ENCODE data around the gene COP1. TPM values are rescaled to one million over a fixed set of nuclear protein-coding genes. Genes with fewer than 3 reads are reported as not detected.

COP1 gene
- polyA plus RNA-seq, 2 of the 4 experiments (the other 2 are of a cell fraction): 21.9 to 42.0 TPM

DNA sequence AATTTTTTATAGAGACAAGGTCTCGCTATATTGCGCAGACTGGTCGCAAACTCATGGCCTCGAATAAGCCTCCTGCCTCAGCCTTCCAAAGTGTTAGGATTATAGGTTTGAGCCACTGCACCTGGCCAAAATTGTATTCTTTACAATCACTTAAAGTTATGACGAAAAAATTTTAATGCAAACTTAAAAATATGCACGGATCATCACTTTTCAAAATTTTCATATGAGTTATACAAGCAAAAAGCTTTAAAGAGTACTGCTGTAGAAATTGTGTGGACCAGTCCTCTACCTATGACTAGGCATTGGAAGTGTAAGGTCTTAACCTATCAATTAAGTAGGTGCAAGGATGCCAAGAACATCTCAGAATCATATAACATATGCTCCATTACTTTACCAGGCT lies 34.9 kb downstream of the COP1 start:
- POLR2A ChIA-PET: no interaction called here
- ATAC-seq (no peak), FAIRE-seq (no peak), DNase-seq (ENCODE audit: low read depth in 1 of 2, low spot score in 1 of 2) (no peak)
- Histone ChIP-seq H3K27ac (no peak overlapping the region), H3K4me1 (no peaks in the 10 kb centered on the region), H3K9me3 (no peaks in the 10 kb centered on the region), H3K4me2 (no peak overlapping the region), H3K4me3 (no peak overlapping the region)
- TF ChIP-seq NFE2L2 (conservative IDR thresholded peaks at IDR 0.05; ENCODE audit: low read length) (no peak), BHLHE40 (IDR thresholded peaks at IDR 0.05; ENCODE audit: low read depth, low read length) (no peak), KDM5A (IDR thresholded peaks at IDR 0.05) (no peak), CHD4 (IDR thresholded peaks at IDR 0.05; ENCODE audit: borderline replicate concordance) (no peak), RNF2 (IDR thresholded peaks at IDR 0.05; ENCODE audit: borderline replicate concordance, low read depth) (no peak), MAFK (IDR thresholded peaks at IDR 0.05; ENCODE audit: partially characterized antibody) (peak; percentile 85)
- CTCF ChIA-PET: interaction anchor here (0.5 kb wide), 1 partner anchor 1143 kb away, joined by 3 read pairs; no protein-coding TSS in a partner anchor
- WGBS (ENCODE audit: missing lambda C conversion rate): 92% methylated on average over 6 of the region's 6 CpGs

DNA sequence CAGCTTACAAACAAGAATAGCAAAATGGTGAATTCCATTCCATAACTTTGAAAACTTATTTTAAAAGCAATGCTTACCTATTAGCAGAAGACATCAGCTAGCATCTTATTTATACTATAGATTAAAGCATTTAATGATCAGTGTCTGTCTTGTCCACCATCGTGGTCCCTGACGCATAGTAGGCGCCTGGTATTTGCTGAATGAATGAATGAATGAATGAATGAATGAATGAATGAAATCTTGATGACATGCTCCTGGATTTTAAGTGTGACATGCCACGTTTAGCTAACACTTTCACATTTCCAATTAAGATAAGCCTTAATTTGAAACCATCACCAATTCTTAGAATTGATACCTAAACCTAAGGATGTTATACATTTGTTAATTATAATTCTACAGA lies 39.9 kb downstream of the COP1 start:
- ChIA-PET POLR2A (no interaction called here), CTCF (no interaction called here)
- Histone ChIP-seq H3K27ac (no peak overlapping the region), H3K9me3 (no peaks in the 10 kb centered on the region), H3K4me1 (no peaks in the 10 kb centered on the region), H3K4me3 (no peak overlapping the region), H3K4me2 (no peak overlapping the region)
- ATAC-seq (no peak), DNase-seq (ENCODE audit: low read depth in 1 of 2, low spot score in 1 of 2) (no peak), FAIRE-seq (no peak)
- TF ChIP-seq ESRRA (IDR thresholded peaks at IDR 0.05; ENCODE audit: borderline replicate concordance, low read length) (no peak), JUN (IDR thresholded peaks at IDR 0.05) (no peak), SREBF2 (IDR thresholded peaks at IDR 0.05) (no peak), HOXA7 (CRISPR knock-in tag; IDR thresholded peaks at IDR 0.05) (no peak)
- TF ChIP-seq, protein P1, sequence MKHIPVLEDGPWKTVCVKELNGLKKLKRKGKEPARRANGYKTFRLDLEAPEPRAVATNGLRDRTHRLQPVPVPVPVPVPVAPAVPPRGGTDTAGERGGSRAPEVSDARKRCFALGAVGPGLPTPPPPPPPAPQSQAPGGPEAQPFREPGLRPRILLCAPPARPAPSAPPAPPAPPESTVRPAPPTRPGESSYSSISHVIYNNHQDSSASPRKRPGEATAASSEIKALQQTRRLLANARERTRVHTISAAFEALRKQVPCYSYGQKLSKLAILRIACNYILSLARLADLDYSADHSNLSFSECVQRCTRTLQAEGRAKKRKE (CRISPR knock-in tag; IDR thresholded peaks at IDR 0.05; ENCODE audit: low read depth): no peak
- TF ChIP-seq, protein P2, sequence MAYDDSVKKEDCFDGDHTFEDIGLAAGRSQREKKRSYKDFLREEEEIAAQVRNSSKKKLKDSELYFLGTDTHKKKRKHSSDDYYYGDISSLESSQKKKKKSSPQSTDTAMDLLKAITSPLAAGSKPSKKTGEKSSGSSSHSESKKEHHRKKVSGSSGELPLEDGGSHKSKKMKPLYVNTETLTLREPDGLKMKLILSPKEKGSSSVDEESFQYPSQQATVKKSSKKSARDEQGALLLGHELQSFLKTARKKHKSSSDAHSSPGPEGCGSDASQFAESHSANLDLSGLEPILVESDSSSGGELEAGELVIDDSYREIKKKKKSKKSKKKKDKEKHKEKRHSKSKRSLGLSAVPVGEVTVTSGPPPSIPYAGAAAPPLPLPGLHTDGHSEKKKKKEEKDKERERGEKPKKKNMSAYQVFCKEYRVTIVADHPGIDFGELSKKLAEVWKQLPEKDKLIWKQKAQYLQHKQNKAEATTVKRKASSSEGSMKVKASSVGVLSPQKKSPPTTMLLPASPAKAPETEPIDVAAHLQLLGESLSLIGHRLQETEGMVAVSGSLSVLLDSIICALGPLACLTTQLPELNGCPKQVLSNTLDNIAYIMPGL (CRISPR knock-in tag; IDR thresholded peaks at IDR 0.05; ENCODE audit: borderline replicate concordance): no peak
- 94% methylated on average over 4 of the region's 4 CpGs for WGBS (ENCODE audit: missing lambda C conversion rate)

DNA sequence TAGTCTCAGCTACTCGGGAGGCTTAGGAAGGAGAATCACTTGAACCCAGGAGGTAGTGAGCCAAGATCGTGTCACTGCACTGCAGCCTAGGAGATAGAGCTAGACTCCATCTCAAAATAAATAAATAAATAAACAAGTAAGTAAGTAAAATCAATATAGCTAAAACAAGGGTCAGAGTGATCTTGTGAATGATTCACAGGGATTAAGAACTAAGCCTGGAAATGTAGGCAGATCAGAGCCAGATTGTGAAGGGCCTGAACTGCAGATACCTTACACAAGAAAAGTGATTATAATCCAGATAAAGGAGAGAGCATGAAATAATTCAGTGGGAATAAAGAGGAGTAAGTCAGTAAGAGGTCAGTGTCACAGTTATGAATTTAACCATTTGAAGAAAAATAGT lies 41.5 kb downstream of the COP1 start:
- Histone ChIP-seq H3K4me2 (no peak overlapping the region), H3K9me3 (no peaks in the 10 kb centered on the region), H3K4me3 (no peak overlapping the region), H3K4me1 (no peaks in the 10 kb centered on the region), H3K27ac (no peak overlapping the region)
- POLR2A ChIA-PET: no interaction called here
- WGBS (ENCODE audit: missing lambda C conversion rate): 88% methylated on average over 2 of the region's 2 CpGs
- FAIRE-seq (no peak), DNase-seq (ENCODE audit: low read depth in 1 of 2, low spot score in 1 of 2) (no peak), ATAC-seq (no peak)
- CTCF ChIA-PET: no interaction called here
- TF ChIP-seq RFX5 (IDR thresholded peaks at IDR 0.05) (no peak), TP53 (CRISPR knock-in tag; IDR thresholded peaks at IDR 0.05) (no peak), FOSL2 (IDR thresholded peaks at IDR 0.05) (no peak), FOSL2 (CRISPR knock-in tag; IDR thresholded peaks at IDR 0.05) (no peak), RARB (CRISPR knock-in tag; IDR thresholded peaks at IDR 0.05) (no peak), ESRRA (IDR thresholded peaks at IDR 0.05; ENCODE audit: borderline replicate concordance, low read length) (no peak), JUN (IDR thresholded peaks at IDR 0.05) (no peak), JUNB (IDR thresholded peaks at IDR 0.05) (no peak), KDM1A (IDR thresholded peaks at IDR 0.05; ENCODE audit: low read depth) (no peak), FOXS1 (CRISPR knock-in tag; IDR thresholded peaks at IDR 0.05) (no peak), HOXB5 (CRISPR knock-in tag; IDR thresholded peaks at IDR 0.05) (no peak), RAD21 (conservative IDR thresholded peaks at IDR 0.05 in 1 of 2, IDR thresholded peaks at IDR 0.05 in 1 of 2) (no peak)
- TF ChIP-seq, protein P3, sequence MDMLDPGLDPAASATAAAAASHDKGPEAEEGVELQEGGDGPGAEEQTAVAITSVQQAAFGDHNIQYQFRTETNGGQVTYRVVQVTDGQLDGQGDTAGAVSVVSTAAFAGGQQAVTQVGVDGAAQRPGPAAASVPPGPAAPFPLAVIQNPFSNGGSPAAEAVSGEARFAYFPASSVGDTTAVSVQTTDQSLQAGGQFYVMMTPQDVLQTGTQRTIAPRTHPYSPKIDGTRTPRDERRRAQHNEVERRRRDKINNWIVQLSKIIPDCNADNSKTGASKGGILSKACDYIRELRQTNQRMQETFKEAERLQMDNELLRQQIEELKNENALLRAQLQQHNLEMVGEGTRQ (IDR thresholded peaks at IDR 0.05): no peak
- TF ChIP-seq, protein P4, sequence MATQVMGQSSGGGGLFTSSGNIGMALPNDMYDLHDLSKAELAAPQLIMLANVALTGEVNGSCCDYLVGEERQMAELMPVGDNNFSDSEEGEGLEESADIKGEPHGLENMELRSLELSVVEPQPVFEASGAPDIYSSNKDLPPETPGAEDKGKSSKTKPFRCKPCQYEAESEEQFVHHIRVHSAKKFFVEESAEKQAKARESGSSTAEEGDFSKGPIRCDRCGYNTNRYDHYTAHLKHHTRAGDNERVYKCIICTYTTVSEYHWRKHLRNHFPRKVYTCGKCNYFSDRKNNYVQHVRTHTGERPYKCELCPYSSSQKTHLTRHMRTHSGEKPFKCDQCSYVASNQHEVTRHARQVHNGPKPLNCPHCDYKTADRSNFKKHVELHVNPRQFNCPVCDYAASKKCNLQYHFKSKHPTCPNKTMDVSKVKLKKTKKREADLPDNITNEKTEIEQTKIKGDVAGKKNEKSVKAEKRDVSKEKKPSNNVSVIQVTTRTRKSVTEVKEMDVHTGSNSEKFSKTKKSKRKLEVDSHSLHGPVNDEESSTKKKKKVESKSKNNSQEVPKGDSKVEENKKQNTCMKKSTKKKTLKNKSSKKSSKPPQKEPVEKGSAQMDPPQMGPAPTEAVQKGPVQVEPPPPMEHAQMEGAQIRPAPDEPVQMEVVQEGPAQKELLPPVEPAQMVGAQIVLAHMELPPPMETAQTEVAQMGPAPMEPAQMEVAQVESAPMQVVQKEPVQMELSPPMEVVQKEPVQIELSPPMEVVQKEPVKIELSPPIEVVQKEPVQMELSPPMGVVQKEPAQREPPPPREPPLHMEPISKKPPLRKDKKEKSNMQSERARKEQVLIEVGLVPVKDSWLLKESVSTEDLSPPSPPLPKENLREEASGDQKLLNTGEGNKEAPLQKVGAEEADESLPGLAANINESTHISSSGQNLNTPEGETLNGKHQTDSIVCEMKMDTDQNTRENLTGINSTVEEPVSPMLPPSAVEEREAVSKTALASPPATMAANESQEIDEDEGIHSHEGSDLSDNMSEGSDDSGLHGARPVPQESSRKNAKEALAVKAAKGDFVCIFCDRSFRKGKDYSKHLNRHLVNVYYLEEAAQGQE (IDR thresholded peaks at IDR 0.05): no peak
- TF ChIP-seq, protein P5, sequence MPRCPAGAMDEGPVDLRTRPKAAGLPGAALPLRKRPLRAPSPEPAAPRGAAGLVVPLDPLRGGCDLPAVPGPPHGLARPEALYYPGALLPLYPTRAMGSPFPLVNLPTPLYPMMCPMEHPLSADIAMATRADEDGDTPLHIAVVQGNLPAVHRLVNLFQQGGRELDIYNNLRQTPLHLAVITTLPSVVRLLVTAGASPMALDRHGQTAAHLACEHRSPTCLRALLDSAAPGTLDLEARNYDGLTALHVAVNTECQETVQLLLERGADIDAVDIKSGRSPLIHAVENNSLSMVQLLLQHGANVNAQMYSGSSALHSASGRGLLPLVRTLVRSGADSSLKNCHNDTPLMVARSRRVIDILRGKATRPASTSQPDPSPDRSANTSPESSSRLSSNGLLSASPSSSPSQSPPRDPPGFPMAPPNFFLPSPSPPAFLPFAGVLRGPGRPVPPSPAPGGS (IDR thresholded peaks at IDR 0.05): no peak
- TF ChIP-seq, protein P2 (CRISPR knock-in tag; IDR thresholded peaks at IDR 0.05; ENCODE audit: borderline replicate concordance): no peak

Measured in A549 (cell line).